K562 (cell line): Measurements from ENCODE around the gene NAA80. TPM values are rescaled to one million over a fixed set of nuclear protein-coding genes. Genes with fewer than 3 reads are reported as not detected.

Experiments
- ATAC-seq: fragments of 200-7000 bp; cut with Tn5 transposase; 3 replicates; pipeline ENCODE4 v1.9.1; 2020; ENCODE audit warnings: moderate library complexity
- BruUV-seq: library from RNA; stranded (reverse); fragments of 400-500 nt; replicated peaks from 2 replicates; lab custom pipeline; 2021; lab: Mats Ljungman, UMichigan
- CTCF ChIA-PET: fragments of 300-600 bp; formaldehyde crosslinking; extraction: SDS; loops from one replicate; lab custom pipeline; 2021; ENCODE audit warnings: low intra/inter-chr PET ratio; lab: Yijun Ruan, JAX
- POLR2A ChIA-PET: fragments of 300-600, 350-650 bp; sonication (Branson Sonifier 250); formaldehyde crosslinking; extraction: SDS; loops from one replicate; lab custom pipeline; 2021; ENCODE audit warnings: antibody characterized with exemption, inconsistent platforms; lab: Yijun Ruan, JAX
- DNase-seq, 4 experiments: peaks; one replicate each; pipeline versions ENCODE4 v3.0.0 to v3.0.0-alpha.2; 2011 to 2018; ENCODE audit warnings: low spot score in 3 of 4, mixed read lengths in 3 of 4; ENCODE audit errors: extremely low read depth in 1 of 4
- FAIRE-seq: peaks from 2 replicates; lab custom pipeline; 2011; peaks lifted over from hg19 to GRCh38; lab: Jason Lieb, UNC
- H2AFZ ChIP-seq: 2 replicates; pipeline ENCODE4 v1.6.0; 2011; ENCODE audit warnings: low read depth, low read length, control low read depth, inconsistent platforms
- H3K27ac ChIP-seq: fragments of 200-600 bp; 3 replicates; pipeline ENCODE4 v1.8.0; 2011; ENCODE audit warnings: low read depth, mild to moderate bottlenecking, control low read depth, inconsistent platforms, low read length, moderate library complexity, mixed read lengths; ENCODE audit errors: extremely low read depth
- H3K27me3 ChIP-seq, 2 experiments: fragments of 300-600 bp in 1 of 2; 2 replicates in 1 of 2; 3 replicates in 1 of 2; pipeline versions ENCODE4 v1.6.0 to v1.8.0; 2011; ENCODE audit warnings: inconsistent platforms in 2 of 2, low read length in 2 of 2, mild to moderate bottlenecking in 1 of 2, mixed read lengths in 1 of 2, moderate library complexity in 1 of 2; ENCODE audit not compliant: control insufficient read depth in 2 of 2, insufficient read depth in 2 of 2
- H3K36me3 ChIP-seq: fragments of 300-600 bp; 3 replicates; pipeline ENCODE4 v1.8.0; 2011; ENCODE audit warnings: mild to moderate bottlenecking, low read length, inconsistent platforms; ENCODE audit not compliant: control insufficient read depth, insufficient read depth
- H3K4me1 ChIP-seq, 2 experiments: fragments of 200-600 bp in 1 of 2; replicated peaks in 1 of 2; 2 replicates in 1 of 2; 3 replicates in 1 of 2; pipeline versions ENCODE4 v1.5.1 to v1.8.0; 2011; ENCODE audit warnings: inconsistent platforms in 2 of 2, low read length in 2 of 2, mild to moderate bottlenecking in 1 of 2, mixed read lengths in 1 of 2, moderate library complexity in 1 of 2; ENCODE audit not compliant: control insufficient read depth in 2 of 2, insufficient read depth in 2 of 2
- H3K4me2 ChIP-seq: 2 replicates; pipeline ENCODE4 v1.6.1; 2011; ENCODE audit warnings: low read length, control low read depth, inconsistent platforms, mixed read lengths; ENCODE audit not compliant: insufficient read depth
- H3K4me3 ChIP-seq: fragments of 200-600 bp; sonication (generic), shearing (Covaris generic); 2 replicates; pipeline ENCODE4 v1.5.1; 2016; ENCODE audit warnings: control low read depth, inconsistent platforms
- H3K79me2 ChIP-seq: fragments of 200-600 bp; 3 replicates; pipeline ENCODE4 v1.8.0; 2011; ENCODE audit warnings: low read length, inconsistent platforms; ENCODE audit not compliant: control insufficient read depth, insufficient read depth
- H3K9ac ChIP-seq, 2 experiments: 2 replicates each; pipeline versions ENCODE4 v1.6.0 to v1.6.1; 2011; ENCODE audit warnings: low read depth in 2 of 2, low read length in 2 of 2, control low read depth in 1 of 2, inconsistent platforms in 1 of 2, mild to moderate bottlenecking in 1 of 2, mixed read lengths in 1 of 2; ENCODE audit not compliant: insufficient read depth in 1 of 2
- H3K9me1 ChIP-seq: one replicate; pipeline ENCODE4 v1.6.0; 2011; ENCODE audit warnings: inconsistent platforms, mild to moderate bottlenecking, low read length, moderate library complexity; ENCODE audit not compliant: control insufficient read depth, insufficient read depth
- H3K9me3 ChIP-seq: replicated peaks from 2 replicates; pipeline ENCODE4 v1.5.1; 2011; ENCODE audit warnings: low read depth, low read length, inconsistent platforms; ENCODE audit not compliant: control insufficient read depth, insufficient read depth
- H4K20me1 ChIP-seq: replicated peaks from 2 replicates; pipeline ENCODE4 v1.6.1; 2011; ENCODE audit warnings: low read length, inconsistent platforms, mixed read lengths; ENCODE audit not compliant: control insufficient read depth, insufficient read depth
- EGR1 ChIP-seq: fragments of 450-650 bp; conservative IDR thresholded peaks from 2 replicates; pipeline ENCODE4 v1.6.1; 2017; ENCODE audit warnings: mild to moderate bottlenecking
- TCF7 ChIP-seq: sonication (generic); IDR thresholded peaks from 2 replicates; pipeline ENCODE4 v1.6.1; 2016; ENCODE audit warnings: antibody characterized with exemption, borderline replicate concordance
- WGBS: fragments of 100-300 bp; shearing (Covaris generic); methylation state at CpG from one replicate; pipeline ENCODE4 v1.1.6; 2016; ENCODE audit warnings: low coverage, mixed read lengths; ENCODE audit not compliant: insufficient coverage; ENCODE audit errors: missing lambda C conversion rate; 5-methylcytosine and 5-hydroxymethylcytosine counted together
- in situ Hi-C: fragments of 300-500 bp; cut with MboI; formaldehyde crosslinking; loops from 4 replicates; pipeline ENCODE4 v1.15.0; 2018; ENCODE audit warnings: inconsistent platforms, mixed read lengths
- intact Hi-C: fragments of 100-400 bp; cut with micrococcal nuclease; formaldehyde crosslinking; loops from 2 replicates; pipeline ENCODE4 v1.14.2; 2022
- polyA plus RNA-seq, 8 experiments: library from polyadenylated mRNA; depleted of rRNA in 4 of 8; stranded (reverse) in 5 of 8; unstranded in 3 of 8; fragments of >200 nt; fragmentation: Nextera tagmentation in 2 of 8; fragmentation: Illumina TruSeq in 1 of 8; extraction: Ambion mirVana in 2 of 8; extraction: Trizol in 1 of 8; gene quantifications; 2 replicates each; pipeline versions ENCODE4 v1.2.1 to v1.2.3, GENCODE V29; 2011 to 2014; ENCODE audit warnings: inconsistent platforms in 1 of 8, missing spikeins in 1 of 8
- total RNA-seq, 7 experiments: library from RNA; depleted of rRNA in 6 of 7; stranded (reverse); fragments of >200 nt in 6 of 7; fragmentation: Illumina TruSeq in 2 of 7; extraction: Trizol in 2 of 7; gene quantifications; 2 replicates each; pipeline versions ENCODE4 v1.2.1 to v1.2.3, GENCODE V29; 2011 to 2021; ENCODE audit warnings: low replicate concordance in 1 of 7
- TF ChIP-seq, protein P1 (sequence below): fragments of 450-650 bp; IDR thresholded peaks from 2 replicates; pipeline ENCODE4 v1.7.0; 2016; ENCODE audit warnings: borderline replicate concordance

NAA80 gene
- total and polyA plus RNA-seq, 9 of the 15 experiments (the other 6 are each of a cell fraction or from before 2014, with no cell fraction given) = 0.82 to 24.0 (median 8.6) TPM

GRCh38 chr3:50340147-50340447 lies 40.9 kb upstream of the NAA80 start (continued):
- TF ChIP-seq, protein P1, sequence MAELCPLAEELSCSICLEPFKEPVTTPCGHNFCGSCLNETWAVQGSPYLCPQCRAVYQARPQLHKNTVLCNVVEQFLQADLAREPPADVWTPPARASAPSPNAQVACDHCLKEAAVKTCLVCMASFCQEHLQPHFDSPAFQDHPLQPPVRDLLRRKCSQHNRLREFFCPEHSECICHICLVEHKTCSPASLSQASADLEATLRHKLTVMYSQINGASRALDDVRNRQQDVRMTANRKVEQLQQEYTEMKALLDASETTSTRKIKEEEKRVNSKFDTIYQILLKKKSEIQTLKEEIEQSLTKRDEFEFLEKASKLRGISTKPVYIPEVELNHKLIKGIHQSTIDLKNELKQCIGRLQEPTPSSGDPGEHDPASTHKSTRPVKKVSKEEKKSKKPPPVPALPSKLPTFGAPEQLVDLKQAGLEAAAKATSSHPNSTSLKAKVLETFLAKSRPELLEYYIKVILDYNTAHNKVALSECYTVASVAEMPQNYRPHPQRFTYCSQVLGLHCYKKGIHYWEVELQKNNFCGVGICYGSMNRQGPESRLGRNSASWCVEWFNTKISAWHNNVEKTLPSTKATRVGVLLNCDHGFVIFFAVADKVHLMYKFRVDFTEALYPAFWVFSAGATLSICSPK = no peak

GRCh38 chr3:50339485-50340146 lies 40.4 kb upstream of the NAA80 start:
- Histone ChIP-seq H3K79me2 (peaks cover 61% of the 10 kb centered on the region), H4K20me1 (no peaks in the 10 kb centered on the region), H3K27ac (peak overlapping the region; percentile 99), H3K36me3 (peaks cover 20% of the 10 kb centered on the region; the same call in 2 of the 3 replicates), H3K9ac (peak overlapping the region; percentile 95 to 98), H3K4me1 (peaks cover 29 to 58% of the 10 kb centered on the region in 2 experiments; a peak in 4 of 5 replicates), H3K4me3 (peak overlapping the region; percentile 96), H3K27me3 (no peaks in the 10 kb centered on the region), H3K9me3 (no peaks in the 10 kb centered on the region), H2AFZ (no peak overlapping the region), H3K9me1 (peaks cover 3% of the 10 kb centered on the region), H3K4me2 (peak overlapping the region; percentile 72)
- TF ChIP-seq TCF7 (no peak), EGR1 (peak; percentile 38)
- no peak for FAIRE-seq
- intact Hi-C loops (no loop called here), in situ Hi-C loops (no loop called here)
- ChIA-PET CTCF (no interaction called here), POLR2A (interaction anchor here (0.6 to 1.1 kb wide), 3 partner anchors 9 to 1081 kb away, joined by 3 read pairs; partner anchors contain the start of gene TUSC2)
- ATAC-seq = no peak
- 49% methylated on average over 12 of the region's 14 CpGs for WGBS
- no TSS peak for BruUV-seq
- no peak for DNase-seq
